Activated T-cell treated with anti-CD3 and anti-CD28 coated beads for 4 hours (primary cell): Measurements from ENCODE around the gene CFDP1.

Experiments used
- DNase-seq: peaks from one replicate; pipeline ENCODE4 v3.0.0-alpha.2; 2020

The CFDP1 gene

GRCh38 chr16:75362846-75363245, 70.5 kb downstream of the CFDP1 start:
- DNase-seq: no peak

DNA sequence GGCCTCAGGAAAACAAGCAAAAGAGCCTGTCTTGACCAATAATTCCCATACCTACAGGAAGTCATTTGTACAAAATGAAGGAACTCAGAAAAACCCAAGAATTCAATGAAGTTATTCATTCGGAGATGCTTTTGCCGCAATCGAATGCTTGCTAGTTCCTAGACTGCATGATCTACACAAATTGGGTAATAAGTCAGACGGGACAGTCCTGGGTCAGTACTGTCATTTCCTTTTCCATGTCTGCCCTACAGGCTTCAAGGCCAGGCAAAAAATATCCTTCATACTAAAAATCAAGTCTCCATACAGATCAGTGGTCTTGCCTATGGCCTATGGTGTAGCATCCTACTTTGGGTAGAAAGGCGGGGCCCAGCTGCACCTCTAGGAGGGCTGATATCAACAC, 71.4 kb downstream of the CFDP1 start:
- DNase-seq: no peak

GRCh38 chr16:75354170-75354569, 79.1 kb downstream of the CFDP1 start:
- DNase-seq: no peak

- no peak for DNase-seq
These were observed 82.1 kb downstream of the CFDP1 start for GRCh38 chr16:75351183-75351582.

GRCh38 chr16:75345711-75346110, 87.6 kb downstream of the CFDP1 start:
- no peak for DNase-seq

GRCh38 chr16:75343941-75344340, 89.4 kb downstream of the CFDP1 start:
- DNase-seq: no peak

GRCh38 chr16:75343286-75343685, 90.0 kb downstream of the CFDP1 start:
- no peak for DNase-seq

- DNase-seq: no peak
These were observed 90.9 kb downstream of the CFDP1 start for GRCh38 chr16:75342308-75342811.

DNA sequence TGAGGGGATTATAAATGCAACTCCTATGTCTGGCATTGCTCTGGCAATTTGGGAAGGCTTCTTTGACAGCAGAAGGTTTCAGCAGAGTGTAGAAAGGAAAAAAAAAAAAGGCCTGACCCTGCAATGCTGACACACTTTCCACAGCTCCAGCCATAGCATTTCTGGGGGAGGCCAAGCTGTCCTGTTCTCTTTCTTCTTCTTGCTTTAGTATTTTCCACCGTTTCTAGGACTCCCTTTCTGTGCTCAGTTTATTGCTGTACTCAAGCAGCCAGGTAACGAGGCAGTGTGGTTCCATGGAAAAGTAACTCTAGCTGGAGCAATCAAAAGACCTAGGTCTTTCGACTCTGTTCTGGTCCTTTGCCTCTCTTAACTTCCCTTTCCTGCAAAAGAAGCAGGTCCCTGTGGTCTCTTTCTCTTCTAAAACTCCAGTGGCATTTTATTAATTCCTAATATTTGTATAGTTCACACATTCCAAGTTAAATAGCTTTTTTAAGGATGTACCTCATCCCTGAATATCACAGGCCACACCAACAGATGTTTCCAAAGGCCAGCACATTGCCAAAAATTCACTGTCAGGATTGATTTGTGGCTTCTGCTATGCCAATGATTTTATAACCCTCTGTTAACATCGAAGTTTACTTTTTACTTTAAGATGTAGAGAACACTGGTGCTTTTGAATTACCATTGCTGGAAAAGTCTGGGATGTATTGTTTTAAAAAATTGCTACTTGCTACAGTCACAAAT, 91.6 kb downstream of the CFDP1 start:
- DNase-seq: no peak

- DNase-seq: no peak
These were observed 92.4 kb downstream of the CFDP1 start for GRCh38 chr16:75340741-75341491.

GRCh38 chr16:75337430-75337829, 95.9 kb downstream of the CFDP1 start:
- no peak for DNase-seq

GRCh38 chr16:75336521-75336920, 96.8 kb downstream of the CFDP1 start:
- no peak for DNase-seq

DNA sequence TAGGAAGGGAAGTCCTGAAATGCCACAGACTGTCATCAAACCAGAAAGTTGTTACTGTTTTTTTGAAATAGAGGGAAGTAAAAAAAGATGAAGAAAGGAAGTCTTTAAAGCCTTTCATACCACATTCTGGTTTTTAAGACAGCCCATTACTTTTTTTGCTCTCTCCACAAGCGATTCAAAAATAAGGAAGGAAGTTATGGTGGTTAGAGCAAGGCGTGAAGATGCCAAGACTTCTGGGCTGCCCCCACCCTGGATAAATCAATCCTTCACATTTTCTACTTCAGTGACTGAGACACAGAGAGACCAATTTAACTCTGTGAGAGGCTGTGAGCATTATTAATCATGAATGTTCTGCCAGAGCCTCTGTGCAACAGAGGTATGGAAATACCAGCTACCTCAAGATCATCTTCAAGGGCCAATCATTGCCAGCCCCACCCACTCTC, 99.6 kb downstream of the CFDP1 start:
- DNase-seq: no peak

GRCh38 chr16:75329943-75330342, 103.4 kb downstream of the CFDP1 start:
- no peak for DNase-seq

- DNase-seq: no peak
These were observed 107.0 kb downstream of the CFDP1 start for GRCh38 chr16:75326333-75326732.

GRCh38 chr16:75323933-75324332, 109.4 kb downstream of the CFDP1 start:
- DNase-seq: no peak

DNA sequence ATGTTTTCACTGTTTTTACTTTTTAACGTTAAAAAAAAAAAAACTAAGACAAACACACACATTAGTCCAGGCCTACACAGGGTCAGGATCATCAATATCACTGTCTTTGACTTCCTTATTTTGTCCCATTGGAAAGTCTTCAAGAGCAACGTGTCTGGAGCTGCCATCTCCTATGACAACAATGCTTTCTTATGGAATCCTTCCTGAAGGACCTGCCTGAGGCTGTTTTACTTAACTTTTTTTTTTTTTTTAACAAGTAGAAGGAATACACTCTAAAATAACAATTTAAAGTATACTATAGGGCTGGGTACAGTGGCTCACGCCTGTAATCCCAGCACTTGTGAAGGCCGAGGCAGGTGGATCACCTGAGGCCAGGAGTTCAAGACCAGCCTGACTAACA, 110.1 kb downstream of the CFDP1 start:
- no peak for DNase-seq

- no peak for DNase-seq
These were observed 110.6 kb downstream of the CFDP1 start for GRCh38 chr16:75322740-75323139.

- no peak for DNase-seq
These were observed 112.9 kb downstream of the CFDP1 start for GRCh38 chr16:75320435-75320834.

DNA sequence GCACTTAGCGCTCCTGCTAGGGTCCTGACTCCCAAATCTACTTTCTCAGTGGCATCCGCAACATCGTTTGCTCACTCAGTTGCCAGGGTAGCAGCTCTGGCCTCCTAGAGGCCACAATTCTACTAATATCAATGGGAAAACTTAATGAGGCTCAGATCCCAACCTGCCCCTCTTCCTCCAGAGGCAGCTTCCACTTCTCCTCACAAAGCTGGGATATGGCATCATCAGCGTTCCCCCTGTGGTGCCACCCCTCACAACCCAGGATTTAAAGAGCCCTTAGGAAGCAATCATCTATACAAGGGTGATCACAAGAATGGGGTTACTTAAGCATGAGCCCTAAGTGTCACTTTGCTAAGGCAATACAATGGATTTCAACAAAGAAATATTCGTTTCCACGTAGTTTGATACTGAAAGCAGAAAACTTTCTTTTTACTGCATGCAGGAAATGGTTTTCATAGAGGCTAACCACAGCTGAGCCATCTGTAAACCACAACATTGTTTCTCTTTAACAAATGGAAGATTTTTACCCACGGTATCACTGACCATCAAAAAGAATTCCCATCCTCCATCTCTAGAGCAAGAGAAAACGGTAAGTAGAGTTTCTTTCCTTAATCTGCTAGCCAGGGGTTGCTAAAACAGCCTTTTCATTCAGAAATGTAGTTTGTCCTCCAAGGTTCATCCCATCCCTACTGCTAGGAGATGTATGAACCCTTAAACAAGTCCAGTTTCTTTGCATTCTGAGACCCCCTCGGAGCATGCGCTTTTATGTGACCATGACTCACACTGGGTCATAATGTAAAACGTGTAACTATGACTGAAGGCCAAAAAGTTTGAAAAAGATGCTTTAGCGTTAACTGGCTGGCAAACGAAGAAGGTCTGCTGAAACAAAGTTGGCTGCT, 113.5 kb downstream of the CFDP1 start:
- DNase-seq: no peak

GRCh38 chr16:75318737-75319136, 114.6 kb downstream of the CFDP1 start:
- DNase-seq: no peak

GRCh38 chr16:75317532-75317931, 115.8 kb downstream of the CFDP1 start:
- no peak for DNase-seq

GRCh38 chr16:75317101-75317522, 116.2 kb downstream of the CFDP1 start:
- no peak for DNase-seq
